Measurements from ENCODE around the gene ZAP70. TPM values are rescaled to one million over a fixed set of nuclear protein-coding genes. Genes with fewer than 3 reads are reported as not detected.

Gene ZAP70
- total RNA-seq, 6 experiments from 2014 or later, result 0.74 to 2.1 (median 1.4) TPM

DNA sequence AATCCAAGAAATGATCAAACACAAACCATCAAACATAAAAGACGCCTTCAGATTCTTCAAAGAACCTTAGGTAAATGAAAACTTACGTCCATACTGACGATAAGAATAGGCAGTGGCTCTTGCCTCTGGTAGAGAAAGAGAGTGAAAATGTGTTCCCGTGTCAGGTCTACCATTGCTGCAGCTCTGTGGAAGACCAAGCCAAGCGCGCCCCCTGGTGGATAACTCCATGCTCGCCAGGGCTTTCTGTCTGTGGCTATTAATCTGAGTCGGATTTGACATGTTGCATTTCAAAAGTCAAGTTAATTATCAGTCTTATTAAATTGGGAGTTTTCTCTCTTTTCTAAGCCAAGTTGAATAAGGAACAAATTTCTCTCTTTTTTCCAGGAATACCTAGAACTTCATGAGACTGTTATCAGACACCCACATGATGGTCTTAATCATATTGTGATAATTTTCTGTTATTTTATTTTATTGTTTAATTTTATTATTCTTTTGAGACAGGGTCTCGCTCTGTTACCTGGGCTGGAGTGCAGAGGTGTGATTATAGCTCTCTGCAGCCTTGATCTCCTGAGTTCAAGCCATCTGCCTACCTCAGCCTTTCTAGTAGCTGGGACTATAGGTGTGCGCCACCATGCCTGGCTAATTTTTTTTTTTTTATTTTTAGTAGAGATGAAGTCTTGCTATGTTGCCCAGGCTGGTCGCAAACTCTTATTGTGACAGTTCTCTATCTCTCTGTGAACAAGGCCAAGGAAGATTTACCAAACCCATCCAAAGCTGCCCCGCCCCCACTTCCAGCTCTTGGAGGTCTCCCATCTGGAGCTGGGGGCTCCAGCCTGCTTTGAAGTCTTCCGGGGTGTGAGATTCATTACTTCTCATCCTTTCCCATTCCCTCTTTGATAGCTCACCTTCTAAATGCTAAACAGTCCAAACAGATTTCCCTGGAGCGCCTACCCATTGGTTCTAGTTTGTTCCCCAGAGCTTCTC lies 15.8 kb upstream of the ZAP70 start:
- peaks cover 0 to 4% (median 0%) of the 10 kb centered on the region in 4 donors for H3K4me1 ChIP-seq
- peak; percentile 99 to 100 (median 99) for ATAC-seq
- intact Hi-C loops (cut with DNase I), result loop anchor here in 1 of 2 donors (10.0 kb wide), 1 partner anchor 103 kb away; no protein-coding TSS in a partner anchor
- H3K27ac ChIP-seq, result no peak overlapping the region
- no peaks in the 10 kb centered on the region for H3K9me3 ChIP-seq
- H3K27me3 ChIP-seq, result no peaks in the 10 kb centered on the region
- 25% methylated on average over 14 of the region's 14 CpGs for WGBS (ENCODE audit: insufficient coverage, low coverage, low lambda C conversion rate, missing lambda C conversion rate)
- H3K4me3 ChIP-seq, result no peak overlapping the region
- no peaks in the 10 kb centered on the region for H3K36me3 ChIP-seq
- peak; percentile 88 to 90 (median 88) for DNase-seq
- TF ChIP-seq POLR2A (IDR thresholded peaks at IDR 0.05), result no peak
- TF ChIP-seq, protein P1, sequence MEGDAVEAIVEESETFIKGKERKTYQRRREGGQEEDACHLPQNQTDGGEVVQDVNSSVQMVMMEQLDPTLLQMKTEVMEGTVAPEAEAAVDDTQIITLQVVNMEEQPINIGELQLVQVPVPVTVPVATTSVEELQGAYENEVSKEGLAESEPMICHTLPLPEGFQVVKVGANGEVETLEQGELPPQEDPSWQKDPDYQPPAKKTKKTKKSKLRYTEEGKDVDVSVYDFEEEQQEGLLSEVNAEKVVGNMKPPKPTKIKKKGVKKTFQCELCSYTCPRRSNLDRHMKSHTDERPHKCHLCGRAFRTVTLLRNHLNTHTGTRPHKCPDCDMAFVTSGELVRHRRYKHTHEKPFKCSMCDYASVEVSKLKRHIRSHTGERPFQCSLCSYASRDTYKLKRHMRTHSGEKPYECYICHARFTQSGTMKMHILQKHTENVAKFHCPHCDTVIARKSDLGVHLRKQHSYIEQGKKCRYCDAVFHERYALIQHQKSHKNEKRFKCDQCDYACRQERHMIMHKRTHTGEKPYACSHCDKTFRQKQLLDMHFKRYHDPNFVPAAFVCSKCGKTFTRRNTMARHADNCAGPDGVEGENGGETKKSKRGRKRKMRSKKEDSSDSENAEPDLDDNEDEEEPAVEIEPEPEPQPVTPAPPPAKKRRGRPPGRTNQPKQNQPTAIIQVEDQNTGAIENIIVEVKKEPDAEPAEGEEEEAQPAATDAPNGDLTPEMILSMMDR (IDR thresholded peaks at IDR 0.05), result peak; percentile 96 to 97 (median 96)

DNA sequence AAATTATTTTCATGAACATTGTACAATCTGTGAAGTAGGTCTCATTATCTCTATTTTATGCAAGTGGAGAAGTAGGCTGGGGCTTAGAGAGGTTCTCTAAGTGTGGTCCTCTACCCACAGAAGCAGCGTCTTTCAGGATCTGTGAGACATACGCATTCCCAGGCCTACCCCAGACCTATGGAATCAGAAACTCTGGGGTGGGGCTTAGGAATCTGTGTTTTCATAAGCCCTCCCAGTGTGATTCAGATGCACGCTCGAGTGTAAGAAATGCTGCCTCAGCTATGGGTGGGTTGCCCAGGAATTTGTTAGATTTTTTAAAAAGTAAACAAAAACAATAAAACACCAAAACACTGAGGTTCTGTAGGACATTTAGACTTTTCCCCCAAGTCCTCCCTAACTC lies 14.8 kb upstream of the ZAP70 start:
- ATAC-seq (no peak), DNase-seq (no peak)
- H3K27ac ChIP-seq, result no peak overlapping the region
- intact Hi-C loops (cut with DNase I), result loop anchor here in 1 of 2 donors (10.0 kb wide), 1 partner anchor 104 kb away; no protein-coding TSS in a partner anchor
- no peak overlapping the region for H3K4me3 ChIP-seq
- peaks cover 0 to 4% (median 0%) of the 10 kb centered on the region in 4 donors for H3K4me1 ChIP-seq
- H3K27me3 ChIP-seq, result no peaks in the 10 kb centered on the region
- TF ChIP-seq, protein P1 (IDR thresholded peaks at IDR 0.05), result no peak
- TF ChIP-seq POLR2A (IDR thresholded peaks at IDR 0.05), result no peak
- no peaks in the 10 kb centered on the region for H3K9me3 ChIP-seq
- H3K36me3 ChIP-seq, result no peaks in the 10 kb centered on the region
- 91% methylated on average over 4 of the region's 4 CpGs for WGBS (ENCODE audit: insufficient coverage, low coverage, low lambda C conversion rate, missing lambda C conversion rate)

DNA sequence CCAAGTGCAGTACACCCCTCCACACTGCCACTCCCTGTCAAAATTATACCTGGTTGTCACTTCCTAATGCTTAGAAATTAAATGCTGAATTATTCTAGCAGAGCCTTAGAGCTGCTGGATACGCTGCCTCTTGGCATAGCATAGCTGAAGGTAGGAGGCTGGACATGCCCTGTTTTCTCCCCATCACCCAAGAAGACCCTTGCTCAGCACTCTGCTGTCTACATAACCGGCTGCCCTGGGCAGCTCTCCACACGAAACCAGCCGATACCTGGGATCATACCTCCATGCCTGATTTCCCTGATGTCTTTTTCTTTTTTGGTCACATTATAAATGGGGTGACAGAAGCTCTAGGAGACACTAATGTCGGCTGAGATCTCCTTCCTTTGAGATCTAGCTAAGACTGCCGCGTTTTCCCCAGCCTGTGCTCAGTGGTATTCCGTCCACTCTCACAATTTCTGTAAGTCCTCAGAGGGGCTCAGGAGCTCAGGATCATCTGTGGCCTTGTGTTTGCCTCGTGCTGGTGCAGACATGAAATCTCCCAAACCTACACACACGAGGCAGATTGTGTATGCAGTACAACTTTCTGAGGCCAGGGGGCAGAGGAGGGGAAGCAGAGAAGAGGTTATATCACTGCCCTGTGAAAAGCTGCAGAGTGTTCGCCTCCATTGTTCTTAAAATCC lies 13.5 kb upstream of the ZAP70 start:
- ATAC-seq, result peak; percentile 71 to 81 (median 74)
- no peak for DNase-seq
- WGBS (ENCODE audit: insufficient coverage, low coverage, low lambda C conversion rate, missing lambda C conversion rate), result 50% methylated on average over 9 of the region's 11 CpGs
- Histone ChIP-seq H3K36me3 (no peaks in the 10 kb centered on the region), H3K27me3 (no peaks in the 10 kb centered on the region), H3K4me3 (no peak overlapping the region), H3K9me3 (no peaks in the 10 kb centered on the region), H3K4me1 (peaks cover 0 to 4% (median 0%) of the 10 kb centered on the region in 4 donors), H3K27ac (no peak overlapping the region)
- TF ChIP-seq POLR2A (IDR thresholded peaks at IDR 0.05), result no peak
- TF ChIP-seq, protein P1 (IDR thresholded peaks at IDR 0.05), result peak; percentile 50 to 62 (median 52)
- intact Hi-C loops (cut with DNase I), result loop anchor here in 1 of 2 donors (10.0 kb wide), 1 partner anchor 105 kb away; no protein-coding TSS in a partner anchor

DNA sequence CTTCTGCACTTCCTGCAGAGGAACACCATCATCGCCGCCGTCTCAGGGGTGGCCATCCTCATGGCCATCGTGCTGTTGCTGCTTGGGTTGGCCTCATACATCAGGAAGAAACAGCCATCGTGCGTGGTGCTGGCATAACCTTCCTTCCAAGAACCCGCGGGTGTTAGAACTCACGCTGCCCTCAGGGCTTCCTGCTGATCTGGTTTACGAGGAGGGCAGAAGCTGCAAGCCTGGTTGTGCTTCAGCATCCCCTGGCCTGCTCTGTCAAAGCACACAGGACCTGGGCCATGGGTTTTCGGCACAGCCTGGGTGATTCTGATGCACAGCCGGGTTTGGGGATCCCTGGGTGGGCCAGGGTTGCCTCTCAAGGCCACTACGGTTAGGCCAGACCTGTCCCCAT lies 12.2 kb upstream of the ZAP70 start:
- Histone ChIP-seq H3K4me1 (peaks cover 0 to 4% (median 0%) of the 10 kb centered on the region in 4 donors), H3K27me3 (no peaks in the 10 kb centered on the region), H3K4me3 (no peak overlapping the region), H3K9me3 (no peaks in the 10 kb centered on the region), H3K36me3 (no peaks in the 10 kb centered on the region), H3K27ac (no peak overlapping the region)
- no CpG with 5 or more reads among the region's 13 CpGs for WGBS (ENCODE audit: insufficient coverage, low coverage, low lambda C conversion rate, missing lambda C conversion rate)
- DNase-seq, result peak in 1 of 3 donors; percentile 35
- ATAC-seq, result no peak
- intact Hi-C loops (cut with DNase I), result no loop called here
- TF ChIP-seq, protein P1 (IDR thresholded peaks at IDR 0.05), result no peak
- TF ChIP-seq POLR2A (IDR thresholded peaks at IDR 0.05), result no peak

Data from right lobe of liver (tissue), 6 donors.